HEK293 (cell line): ENCODE measurements around the gene ENSA.
"Not testable (repeated sequence)": the region's sequence is repeated elsewhere in the genome, so short reads cannot be mapped to it uniquely, and the experiment has no call there.

Experiments used
- CTCF ChIA-PET: fragments of 350-600 bp; formaldehyde crosslinking; extraction: SDS; loops from one replicate; lab custom pipeline; 2021; ENCODE audit warnings: antibody characterized with exemption; lab: Yijun Ruan, JAX
- POLR2A ChIA-PET: fragments of 300-600 bp; formaldehyde crosslinking; extraction: SDS; loops from one replicate; lab custom pipeline; 2020; ENCODE audit warnings: antibody characterized with exemption, inconsistent platforms; lab: Yijun Ruan, JAX
- H3K27ac ChIP-seq: fragments of 200-500 bp; sonication (Bioruptor generic); 2 replicates; pipeline ENCODE4 v1.5.1; 2014; ENCODE audit warnings: low read depth, low read length, control low read depth, inconsistent platforms; ENCODE audit errors: extremely low read depth
- H3K36me3 ChIP-seq, 2 experiments: fragments of 200-500 bp in 1 of 2; sonication (Bioruptor generic) in 1 of 2; 1 replicate in 1 of 2; 2 replicates in 1 of 2; pipeline ENCODE4 v1.5.1; 2014 to 2017; ENCODE audit warnings: inconsistent platforms in 2 of 2, low read length in 2 of 2; ENCODE audit not compliant: control insufficient read depth in 2 of 2, insufficient read depth in 1 of 2
- H3K4me1 ChIP-seq: fragments of 200-500 bp; sonication (Bioruptor generic); 2 replicates; pipeline ENCODE4 v1.5.1; 2014; ENCODE audit warnings: mild to moderate bottlenecking, low read length, inconsistent platforms; ENCODE audit not compliant: control insufficient read depth, insufficient read depth
- H3K4me3 ChIP-seq: 2 replicates; pipeline ENCODE4 v1.5.1; 2011; ENCODE audit warnings: low read depth, mild to moderate bottlenecking, control low read depth, low read length, moderate library complexity
- H3K9me3 ChIP-seq: fragments of 200-500 bp; sonication (Bioruptor generic); 2 replicates; pipeline ENCODE4 v1.5.1; 2014; ENCODE audit warnings: low read depth, low read length, inconsistent platforms; ENCODE audit not compliant: control insufficient read depth, insufficient read depth
- BCL11B ChIP-seq: fragments of 450-650 bp; formaldehyde crosslinking; IDR thresholded peaks from 2 replicates; pipeline ENCODE4 v1.5.1; 2016; ENCODE audit warnings: low read depth, missing biosample characterization, missing genetic modification characterization
- EGR2 ChIP-seq: fragments of 450-650 bp; formaldehyde crosslinking; IDR thresholded peaks from 2 replicates; pipeline ENCODE4 v1.5.1; 2016; ENCODE audit warnings: low read depth, missing biosample characterization, missing genetic modification characterization
- GLIS1 ChIP-seq: fragments of 450-650 bp; formaldehyde crosslinking; IDR thresholded peaks from 2 replicates; pipeline ENCODE4 v1.5.1; 2016; ENCODE audit warnings: missing biosample characterization, missing genetic modification characterization
- HOXC10 ChIP-seq: sonication (generic); formaldehyde crosslinking; IDR thresholded peaks from 2 replicates; pipeline ENCODE4 v1.8.1; 2023; ENCODE audit warnings: mild to moderate bottlenecking, missing genetic modification reagents
- SCRT2 ChIP-seq: fragments of 450-650 bp; formaldehyde crosslinking; IDR thresholded peaks from 2 replicates; pipeline ENCODE4 v1.5.1; 2016; ENCODE audit warnings: missing biosample characterization, missing genetic modification characterization
- SETDB1 ChIP-seq: IDR thresholded peaks from one replicate; pipeline ENCODE4 v1.6.1; 2017; ENCODE audit warnings: mild to moderate bottlenecking, low read length, moderate library complexity, mixed read lengths; ENCODE audit not compliant: insufficient read length
- YY1 ChIP-seq: fragments of 450-650 bp; formaldehyde crosslinking; IDR thresholded peaks from 2 replicates; pipeline ENCODE4 v1.5.1; 2018; ENCODE audit warnings: missing biosample characterization, missing genetic modification characterization
- ZFHX2 ChIP-seq: fragments of 450-650 bp; formaldehyde crosslinking; conservative IDR thresholded peaks from 2 replicates; pipeline ENCODE4 v1.5.1; 2016; ENCODE audit warnings: missing biosample characterization, missing genetic modification characterization
- ZIC2 ChIP-seq: fragments of 450-650 bp; formaldehyde crosslinking; IDR thresholded peaks from 2 replicates; pipeline ENCODE4 v1.5.1; 2016; ENCODE audit warnings: missing biosample characterization, missing genetic modification characterization
- ZNF121 ChIP-seq: fragments of 450-650 bp; formaldehyde crosslinking; IDR thresholded peaks from 2 replicates; pipeline ENCODE4 v1.5.1; 2016; ENCODE audit warnings: missing biosample characterization, missing genetic modification characterization
- ZNF16 ChIP-seq: fragments of 450-650 bp; formaldehyde crosslinking; IDR thresholded peaks from 2 replicates; pipeline ENCODE4 v1.5.1; 2016; ENCODE audit warnings: low read depth, missing biosample characterization, missing genetic modification characterization
- ZNF175 ChIP-seq: fragments of 450-650 bp; formaldehyde crosslinking; IDR thresholded peaks from 2 replicates; pipeline ENCODE4 v1.5.1; 2016; ENCODE audit warnings: missing biosample characterization, missing genetic modification characterization
- ZNF510 ChIP-seq: fragments of 450-650 bp; formaldehyde crosslinking; IDR thresholded peaks from 2 replicates; pipeline ENCODE4 v1.5.1; 2018; ENCODE audit warnings: mild to moderate bottlenecking, missing genetic modification characterization, missing biosample characterization; ENCODE audit not compliant: insufficient replicate concordance
- ZNF558 ChIP-seq: fragments of 450-650 bp; formaldehyde crosslinking; IDR thresholded peaks from 2 replicates; pipeline ENCODE4 v1.5.1; 2016; ENCODE audit warnings: missing biosample characterization, missing genetic modification characterization
- ZNF792 ChIP-seq: fragments of 450-650 bp; formaldehyde crosslinking; IDR thresholded peaks from 2 replicates; pipeline ENCODE4 v1.5.1; 2016; ENCODE audit warnings: missing biosample characterization, missing genetic modification characterization
- TF ChIP-seq, protein P1 (sequence below): fragments of 450-650 bp; formaldehyde crosslinking; IDR thresholded peaks from 2 replicates; pipeline ENCODE4 v1.5.1; 2016; ENCODE audit warnings: missing biosample characterization, missing genetic modification characterization
- TF ChIP-seq, protein P2 (sequence below): fragments of 450-650 bp; formaldehyde crosslinking; IDR thresholded peaks from 2 replicates; pipeline ENCODE4 v1.5.1; 2016; ENCODE audit warnings: missing biosample characterization, missing genetic modification characterization, borderline replicate concordance

ENSA gene

DNA sequence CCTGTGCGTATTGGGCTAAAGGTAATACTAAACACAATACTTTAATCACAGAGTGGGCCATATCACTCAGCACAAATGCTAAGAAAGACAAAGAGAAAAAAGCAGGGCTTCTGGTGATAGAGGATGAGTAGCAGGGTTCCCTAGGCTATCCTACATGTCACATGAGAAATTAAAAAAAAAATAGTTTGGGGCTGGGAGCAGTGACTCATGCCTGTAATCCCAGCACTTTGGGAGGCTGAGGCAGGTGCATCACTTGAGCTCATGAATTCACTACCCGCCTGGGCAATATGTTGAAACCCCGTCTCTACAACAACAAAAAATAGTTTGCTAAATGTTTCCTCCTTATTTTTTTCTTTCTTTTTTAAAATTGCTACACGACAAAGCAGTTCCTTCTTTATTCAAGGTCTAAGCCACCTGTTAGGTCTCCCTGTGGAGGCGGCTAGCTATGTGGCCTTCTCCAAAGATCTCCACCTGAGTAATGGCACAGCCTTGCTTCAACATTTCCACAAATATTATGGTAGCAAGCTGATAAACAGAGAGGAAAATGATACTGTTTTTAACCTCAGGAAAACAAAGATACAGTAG lies 1.5 kb downstream of the ENSA start:
- Histone ChIP-seq H3K4me1 (no peaks in the 10 kb centered on the region), H3K4me3 (peak overlapping the region; percentile 77), H3K36me3 (peaks cover 7 to 48% of the 10 kb centered on the region in 2 experiments), H3K27ac (no peak overlapping the region), H3K9me3 (no peaks in the 10 kb centered on the region)
- CTCF ChIA-PET: interaction anchor here (0.8 to 1.8 kb wide), 4 partner anchors 8 to 294 kb away, joined by 3 to 10 read pairs (median 6); no protein-coding TSS in a partner anchor
- POLR2A ChIA-PET: interaction anchor here (0.5 to 3.0 kb wide), 4 partner anchors 8 to 277 kb away, joined by 3 to 33 read pairs (median 6); partner anchors contain the start of gene MCL1
- TF ChIP-seq HOXC10 (CRISPR knock-in tag) (no peak), BCL11B (tag by site-specific recombination) (no peak), ZNF558 (tag by site-specific recombination) (no peak), SCRT2 (tag by site-specific recombination) (peak; percentile 75)

DNA sequence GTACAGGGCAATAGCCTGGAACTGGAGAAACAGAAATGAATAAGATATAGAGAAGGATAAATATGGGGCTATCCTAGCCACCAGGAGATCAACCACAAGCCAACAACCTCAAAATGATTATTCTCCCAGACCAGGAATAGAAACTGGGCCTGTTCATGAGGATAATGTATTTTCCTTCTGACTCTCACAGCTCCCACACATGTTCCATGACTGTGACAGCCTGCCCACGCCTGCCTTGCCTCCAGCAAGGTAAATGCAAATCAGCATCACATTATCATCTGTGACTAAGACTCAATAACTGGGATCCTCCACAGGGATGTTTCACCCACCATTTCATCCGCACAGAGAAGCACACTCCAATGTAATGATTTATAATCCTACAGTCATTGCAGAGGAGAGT lies 3.3 kb downstream of the ENSA start:
- Histone ChIP-seq H3K4me1 (no peaks in the 10 kb centered on the region), H3K4me3 (no peak overlapping the region), H3K27ac (no peak overlapping the region), H3K9me3 (no peaks in the 10 kb centered on the region), H3K36me3 (peaks cover 14 to 60% of the 10 kb centered on the region in 2 experiments)
- POLR2A ChIA-PET: no interaction called here
- CTCF ChIA-PET: no interaction called here
- TF ChIP-seq ZFHX2 (tag by site-specific recombination) (peak; percentile 72), ZNF175 (no peak), EGR2 (tag by site-specific recombination) (peak; percentile 74), YY1 (tag by site-specific recombination) (no peak), ZIC2 (no peak), ZNF16 (tag by site-specific recombination) (no peak)

DNA sequence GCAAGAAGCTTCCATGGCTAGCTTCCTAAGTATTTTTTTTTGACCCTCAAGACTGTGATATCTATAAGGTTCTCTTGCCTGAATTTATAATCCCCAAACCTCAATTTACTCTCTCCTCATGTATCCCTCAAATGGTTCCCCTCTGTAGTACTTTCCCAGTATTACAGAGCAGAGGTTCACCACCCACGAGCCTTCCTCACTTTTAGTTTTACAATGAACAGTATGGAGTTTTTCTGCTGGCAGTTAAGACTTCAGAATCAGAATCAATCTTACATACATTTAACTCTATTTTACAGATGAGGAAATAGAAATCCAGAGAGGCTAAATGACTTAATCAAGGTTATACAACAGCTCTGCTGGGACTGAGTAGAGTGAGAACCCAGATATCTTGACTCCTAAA lies 4.9 kb downstream of the ENSA start:
- H3K4me3 ChIP-seq, H3K27ac ChIP-seq, POLR2A ChIA-PET, H3K4me1 ChIP-seq, H3K9me3 ChIP-seq: not testable (repeated sequence)
- H3K36me3 ChIP-seq: peaks cover 24 to 75% of the 10 kb centered on the region in 2 experiments
- CTCF ChIA-PET: interaction anchor here (0.7 kb wide), 1 partner anchor 64 kb away, joined by 5 read pairs; no protein-coding TSS in a partner anchor

DNA sequence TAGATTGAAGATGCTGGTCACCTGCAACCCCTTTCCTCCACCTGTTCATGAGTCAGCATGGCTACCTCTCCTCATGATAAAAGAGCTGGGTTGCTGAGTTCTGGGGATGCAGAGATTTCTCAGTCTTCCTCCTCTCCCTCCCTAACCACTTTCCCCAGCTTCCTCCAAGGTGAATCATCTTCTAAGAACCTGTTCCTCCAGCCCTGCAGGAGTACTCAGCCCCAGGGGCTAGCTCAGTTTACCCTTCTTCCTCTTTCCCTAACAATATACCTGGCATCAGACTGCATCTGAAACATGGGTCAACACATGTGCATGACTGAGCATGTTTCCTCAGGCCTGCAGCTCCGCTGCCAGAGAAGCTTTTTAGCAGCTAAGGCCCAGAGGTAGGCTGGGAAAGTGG lies 5.3 kb downstream of the ENSA start:
- H3K36me3 ChIP-seq: peaks cover 24 to 80% of the 10 kb centered on the region in 2 experiments
- H3K27ac ChIP-seq, H3K4me3 ChIP-seq, H3K4me1 ChIP-seq, H3K9me3 ChIP-seq, POLR2A ChIA-PET: not testable (repeated sequence)
- CTCF ChIA-PET: interaction anchor here (0.7 kb wide), 1 partner anchor 64 kb away, joined by 5 read pairs; no protein-coding TSS in a partner anchor

DNA sequence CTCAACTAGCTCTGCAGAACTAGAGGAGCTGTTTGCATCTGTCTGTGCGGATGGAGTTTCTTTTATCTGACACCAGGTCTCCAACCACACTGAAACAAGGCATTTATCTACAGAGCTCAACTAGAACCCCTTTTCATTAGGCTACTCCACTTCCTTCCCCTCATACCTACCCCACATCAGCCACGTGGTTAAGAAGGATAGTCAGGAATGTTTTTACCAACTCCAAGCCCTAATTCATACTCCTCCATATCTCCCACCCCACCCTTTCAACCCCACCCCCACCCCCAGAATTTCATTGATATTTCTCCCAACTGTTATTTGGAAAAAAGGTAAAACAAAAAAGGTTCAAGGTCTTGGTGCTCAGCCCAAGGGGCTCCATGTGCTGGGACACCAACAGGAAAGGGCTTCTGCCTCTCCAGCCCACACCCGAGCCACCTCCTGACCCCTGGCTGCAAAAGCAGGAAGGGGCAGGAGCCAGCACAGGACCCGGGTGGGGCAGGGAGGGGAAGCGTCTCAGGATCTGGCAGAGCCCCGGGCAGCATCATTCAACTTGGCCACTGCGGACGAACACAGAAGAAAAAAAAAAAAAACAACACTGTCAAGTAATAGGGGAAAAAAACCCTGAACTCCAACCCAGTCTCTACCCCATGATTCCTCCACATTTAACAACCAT lies 7.0 kb downstream of the ENSA start:
- CTCF ChIA-PET: interaction anchor here (0.6 to 4.6 kb wide), 8 partner anchors 15 to 62 kb away, joined by 3 to 62 read pairs (median 5); no protein-coding TSS in a partner anchor
- no peak overlapping the region for H3K27ac ChIP-seq
- TF ChIP-seq, protein P1, sequence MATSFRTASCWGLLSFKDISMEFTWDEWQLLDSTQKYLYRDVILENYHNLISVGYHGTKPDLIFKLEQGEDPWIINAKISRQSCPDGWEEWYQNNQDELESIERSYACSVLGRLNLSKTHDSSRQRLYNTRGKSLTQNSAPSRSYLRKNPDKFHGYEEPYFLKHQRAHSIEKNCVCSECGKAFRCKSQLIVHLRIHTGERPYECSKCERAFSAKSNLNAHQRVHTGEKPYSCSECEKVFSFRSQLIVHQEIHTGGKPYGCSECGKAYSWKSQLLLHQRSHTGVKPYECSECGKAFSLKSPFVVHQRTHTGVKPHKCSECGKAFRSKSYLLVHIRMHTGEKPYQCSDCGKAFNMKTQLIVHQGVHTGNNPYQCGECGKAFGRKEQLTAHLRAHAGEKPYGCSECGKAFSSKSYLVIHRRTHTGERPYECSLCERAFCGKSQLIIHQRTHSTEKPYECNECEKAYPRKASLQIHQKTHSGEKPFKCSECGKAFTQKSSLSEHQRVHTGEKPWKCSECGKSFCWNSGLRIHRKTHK: no peak
- TF ChIP-seq ZNF792 (tag by site-specific recombination) (no peak), SETDB1 (no peak), ZNF121 (no peak), ZNF510 (tag by site-specific recombination) (no peak), GLIS1 (no peak)
- TF ChIP-seq, protein P2, sequence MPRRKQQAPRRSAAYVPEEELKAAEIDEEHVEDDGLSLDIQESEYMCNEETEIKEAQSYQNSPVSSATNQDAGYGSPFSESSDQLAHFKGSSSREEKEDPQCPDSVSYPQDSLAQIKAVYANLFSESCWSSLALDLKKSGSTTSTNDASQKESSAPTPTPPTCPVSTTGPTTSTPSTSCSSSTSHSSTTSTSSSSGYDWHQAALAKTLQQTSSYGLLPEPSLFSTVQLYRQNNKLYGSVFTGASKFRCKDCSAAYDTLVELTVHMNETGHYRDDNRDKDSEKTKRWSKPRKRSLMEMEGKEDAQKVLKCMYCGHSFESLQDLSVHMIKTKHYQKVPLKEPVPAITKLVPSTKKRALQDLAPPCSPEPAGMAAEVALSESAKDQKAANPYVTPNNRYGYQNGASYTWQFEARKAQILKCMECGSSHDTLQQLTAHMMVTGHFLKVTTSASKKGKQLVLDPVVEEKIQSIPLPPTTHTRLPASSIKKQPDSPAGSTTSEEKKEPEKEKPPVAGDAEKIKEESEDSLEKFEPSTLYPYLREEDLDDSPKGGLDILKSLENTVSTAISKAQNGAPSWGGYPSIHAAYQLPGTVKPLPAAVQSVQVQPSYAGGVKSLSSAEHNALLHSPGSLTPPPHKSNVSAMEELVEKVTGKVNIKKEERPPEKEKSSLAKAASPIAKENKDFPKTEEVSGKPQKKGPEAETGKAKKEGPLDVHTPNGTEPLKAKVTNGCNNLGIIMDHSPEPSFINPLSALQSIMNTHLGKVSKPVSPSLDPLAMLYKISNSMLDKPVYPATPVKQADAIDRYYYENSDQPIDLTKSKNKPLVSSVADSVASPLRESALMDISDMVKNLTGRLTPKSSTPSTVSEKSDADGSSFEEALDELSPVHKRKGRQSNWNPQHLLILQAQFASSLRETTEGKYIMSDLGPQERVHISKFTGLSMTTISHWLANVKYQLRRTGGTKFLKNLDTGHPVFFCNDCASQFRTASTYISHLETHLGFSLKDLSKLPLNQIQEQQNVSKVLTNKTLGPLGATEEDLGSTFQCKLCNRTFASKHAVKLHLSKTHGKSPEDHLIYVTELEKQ (tag by site-specific recombination): no peak

More for the DNA sequence above, 7.0 kb downstream of the ENSA start:
- Histone ChIP-seq H3K4me3 (no peak overlapping the region), H3K9me3 (no peaks in the 10 kb centered on the region), H3K4me1 (peaks cover 5% of the 10 kb centered on the region; the same call in 1 of the 2 replicates), H3K36me3 (peaks cover 28 to 89% of the 10 kb centered on the region in 2 experiments)
- POLR2A ChIA-PET: interaction anchor here (1.2 kb wide), 1 partner anchor 43 kb away, joined by 5 read pairs; the partner anchor contains the start of gene MCL1
